ENCODE results near the gene MCEE.

MCEE gene

GRCh38 chr2:71073475-71073874 is 56.6 kb downstream of the MCEE start:
- POLR2A ChIA-PET: no interaction called here
- WGBS (ENCODE audit: insufficient coverage): 100% methylated on average over 7 of the region's 8 CpGs
- CTCF ChIA-PET: no interaction called here
- Histone ChIP-seq H3K9me3 (ENCODE audit: control extremely low read depth in 1 of 5, control insufficient read depth in 4 of 5, insufficient read depth in 2 of 5, low read depth in 1 of 5, low read length in 4 of 5) (no peaks in the 10 kb centered on the region), H3K4me1 (ENCODE audit: control extremely low read depth in 1 of 4, control insufficient read depth in 4 of 4, insufficient read depth in 4 of 4, low read length in 3 of 4) (peaks cover 26 to 57% (median 49%) of the 10 kb centered on the region in 4 experiments), H3K4me3 (ENCODE audit: control insufficient read depth in 1 of 7, extremely low read depth in 1 of 7, insufficient read depth in 4 of 7, low read depth in 2 of 7, low read length in 6 of 7) (no peak overlapping the region), H3K27me3 (replicated peaks in 2 of 5; ENCODE audit: control insufficient read depth in 4 of 5, insufficient read depth in 5 of 5, low read length in 4 of 5) (no peaks in the 10 kb centered on the region), H3K27ac (ENCODE audit: insufficient read depth in 1 of 2, low read depth in 1 of 2, low read length in 2 of 2, poor library complexity in 1 of 2, severe bottlenecking in 2 of 2) (peak overlapping the region; percentile 44 to 79), H3K36me3 (ENCODE audit: control insufficient read depth in 4 of 4, insufficient read depth in 4 of 4, low read length in 3 of 4) (peaks cover 12 to 59% (median 42%) of the 10 kb centered on the region in 4 experiments)
- DNase-seq: no peak

- H3K27me3 ChIP-seq (replicated peaks in 2 of 5; ENCODE audit: control insufficient read depth in 4 of 5, insufficient read depth in 5 of 5, low read length in 4 of 5): no peaks in the 10 kb centered on the region
- peak overlapping the region; percentile 41 to 79 for H3K27ac ChIP-seq (ENCODE audit: insufficient read depth in 1 of 2, low read depth in 1 of 2, low read length in 2 of 2, poor library complexity in 1 of 2, severe bottlenecking in 2 of 2)
- H3K9me3 ChIP-seq (ENCODE audit: control extremely low read depth in 1 of 5, control insufficient read depth in 4 of 5, insufficient read depth in 2 of 5, low read depth in 1 of 5, low read length in 4 of 5): no peaks in the 10 kb centered on the region
- 100% methylated on average over 3 of the region's 4 CpGs for WGBS (ENCODE audit: insufficient coverage)
- peaks cover 6 to 50% (median 34%) of the 10 kb centered on the region in 4 experiments for H3K36me3 ChIP-seq (ENCODE audit: control insufficient read depth in 4 of 4, insufficient read depth in 4 of 4, low read length in 3 of 4)
- ChIA-PET CTCF (interaction anchor here (1.4 to 5.5 kb wide), 5 partner anchors 8 to 57 kb away, joined by 4 to 42 read pairs (median 8); partner anchors contain the start of genes MCEE and MPHOSPH10), POLR2A (interaction anchor here (0.7 kb wide), 1 partner anchor 42 kb away, joined by 3 read pairs; no protein-coding TSS in a partner anchor)
- no peak for DNase-seq
- H3K4me1 ChIP-seq (ENCODE audit: control extremely low read depth in 1 of 4, control insufficient read depth in 4 of 4, insufficient read depth in 4 of 4, low read length in 3 of 4): peaks cover 26 to 61% (median 54%) of the 10 kb centered on the region in 4 experiments
- H3K4me3 ChIP-seq (ENCODE audit: control insufficient read depth in 1 of 7, extremely low read depth in 1 of 7, insufficient read depth in 4 of 7, low read depth in 2 of 7, low read length in 6 of 7): peak overlapping the region in 5 of 7 experiments; percentile 17 to 69 (median 60)
Observed at GRCh38 chr2:71072492-71072891, 57.5 kb downstream of the MCEE start.

DNA sequence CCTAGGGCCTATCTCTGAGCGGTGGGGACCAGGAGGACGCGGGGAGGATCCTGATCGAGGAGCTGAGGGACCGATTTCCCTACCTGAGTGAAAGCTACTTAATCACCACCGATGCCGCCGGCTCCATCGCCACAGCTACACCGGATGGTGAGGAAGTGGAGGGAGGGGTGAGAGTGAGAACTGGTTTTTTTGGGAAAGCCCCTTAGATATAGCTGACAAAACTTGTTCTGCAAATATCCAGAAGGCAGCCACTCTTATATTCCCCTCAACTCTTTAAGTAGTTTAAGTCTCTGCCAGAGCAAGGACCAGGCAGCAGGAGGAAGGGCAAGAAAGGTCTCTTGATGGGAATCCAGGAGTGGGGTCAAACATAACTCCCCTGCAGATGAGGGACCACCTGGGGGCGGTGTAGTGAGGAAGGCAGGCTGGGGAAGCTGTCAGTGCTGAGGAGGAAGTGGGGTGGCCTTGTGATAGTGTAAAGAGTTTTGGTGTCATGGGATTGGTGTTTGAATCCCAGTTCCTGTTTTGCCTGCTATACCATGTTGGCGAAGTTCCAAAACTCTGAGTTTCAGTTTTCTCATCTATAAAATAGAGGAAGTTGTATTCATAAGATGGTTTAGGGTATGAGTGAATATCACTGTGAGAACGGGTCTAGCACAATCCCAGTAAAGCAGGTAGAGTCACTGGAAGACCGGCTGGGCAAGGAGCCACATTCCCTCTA is 58.2 kb downstream of the MCEE start:
- H3K4me3 ChIP-seq (ENCODE audit: control insufficient read depth in 1 of 7, extremely low read depth in 1 of 7, insufficient read depth in 4 of 7, low read depth in 2 of 7, low read length in 6 of 7): peak overlapping the region in 5 of 7 experiments; percentile 17 to 69 (median 60)
- peaks cover 26 to 68% (median 56%) of the 10 kb centered on the region in 4 experiments for H3K4me1 ChIP-seq (ENCODE audit: control extremely low read depth in 1 of 4, control insufficient read depth in 4 of 4, insufficient read depth in 4 of 4, low read length in 3 of 4)
- WGBS (ENCODE audit: insufficient coverage): 2% methylated on average over 10 of the region's 14 CpGs
- POLR2A ChIA-PET: interaction anchor here (0.7 to 0.9 kb wide), 2 partner anchors 43 to 58 kb away, joined by 3 read pairs; partner anchors contain the start of genes MCEE and MPHOSPH10
- CTCF ChIA-PET: interaction anchor here (0.6 to 5.5 kb wide), 11 partner anchors 8 to 793 kb away, joined by 3 to 42 read pairs (median 5); partner anchors contain the start of genes MCEE and MPHOSPH10
- no peaks in the 10 kb centered on the region for H3K9me3 ChIP-seq (ENCODE audit: control extremely low read depth in 1 of 5, control insufficient read depth in 4 of 5, insufficient read depth in 2 of 5, low read depth in 1 of 5, low read length in 4 of 5)
- H3K36me3 ChIP-seq (ENCODE audit: control insufficient read depth in 4 of 4, insufficient read depth in 4 of 4, low read length in 3 of 4): peaks cover 6 to 45% (median 28%) of the 10 kb centered on the region in 4 experiments
- DNase-seq: peak; percentile 95 to 98 (median 96)
- H3K27me3 ChIP-seq (replicated peaks in 2 of 5; ENCODE audit: control insufficient read depth in 4 of 5, insufficient read depth in 5 of 5, low read length in 4 of 5): no peaks in the 10 kb centered on the region
- H3K27ac ChIP-seq (ENCODE audit: insufficient read depth in 1 of 2, low read depth in 1 of 2, low read length in 2 of 2, poor library complexity in 1 of 2, severe bottlenecking in 2 of 2): peak overlapping the region; percentile 41 to 79

DNA sequence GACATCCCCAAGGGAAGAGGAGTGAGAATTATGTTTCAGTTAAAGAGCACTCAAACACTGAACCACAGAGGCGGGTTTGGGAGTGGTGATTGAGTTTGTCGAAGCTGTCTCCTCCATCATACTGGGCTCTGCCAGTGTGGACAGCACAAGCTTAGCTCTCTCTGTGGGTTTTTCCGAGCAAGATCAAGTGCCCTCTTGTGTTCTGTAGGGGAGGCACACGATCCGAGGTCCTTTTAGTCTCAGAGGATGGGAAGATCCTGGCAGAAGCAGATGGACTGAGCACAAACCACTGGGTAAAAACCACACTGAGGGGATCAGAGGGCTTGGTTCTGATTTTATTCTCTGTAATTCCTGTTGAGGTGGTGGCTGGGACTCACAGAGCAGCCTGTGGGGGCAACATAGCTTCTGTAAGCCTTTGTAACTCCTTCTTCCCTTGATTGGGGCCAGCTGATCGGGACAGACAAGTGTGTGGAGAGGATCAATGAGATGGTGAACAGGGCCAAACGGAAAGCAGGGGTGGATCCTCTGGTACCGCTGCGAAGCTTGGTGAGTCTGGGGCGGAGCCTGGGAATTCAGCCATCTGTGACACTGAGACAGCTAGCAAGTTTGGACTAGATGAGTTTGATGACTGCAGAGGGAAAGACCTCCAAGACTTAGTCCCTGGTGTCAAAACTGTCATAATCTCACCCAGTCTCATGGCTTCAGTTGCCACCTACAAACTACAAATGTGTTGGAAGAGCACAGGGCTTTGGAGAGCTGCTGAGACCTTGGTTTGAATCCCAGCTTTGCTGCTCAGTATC is 59.5 kb downstream of the MCEE start:
- Histone ChIP-seq H3K27ac (ENCODE audit: insufficient read depth in 1 of 2, low read depth in 1 of 2, low read length in 2 of 2, poor library complexity in 1 of 2, severe bottlenecking in 2 of 2) (peak overlapping the region in 1 of 2 experiments; percentile 79), H3K4me3 (ENCODE audit: control insufficient read depth in 1 of 7, extremely low read depth in 1 of 7, insufficient read depth in 4 of 7, low read depth in 2 of 7, low read length in 6 of 7) (peak overlapping the region in 1 of 7 experiments; percentile 69), H3K36me3 (ENCODE audit: control insufficient read depth in 4 of 4, insufficient read depth in 4 of 4, low read length in 3 of 4) (peaks cover 6 to 33% (median 15%) of the 10 kb centered on the region in 4 experiments), H3K4me1 (ENCODE audit: control extremely low read depth in 1 of 4, control insufficient read depth in 4 of 4, insufficient read depth in 4 of 4, low read length in 3 of 4) (peaks cover 26 to 72% (median 57%) of the 10 kb centered on the region in 4 experiments), H3K9me3 (ENCODE audit: control extremely low read depth in 1 of 5, control insufficient read depth in 4 of 5, insufficient read depth in 2 of 5, low read depth in 1 of 5, low read length in 4 of 5) (no peaks in the 10 kb centered on the region), H3K27me3 (replicated peaks in 2 of 5; ENCODE audit: control insufficient read depth in 4 of 5, insufficient read depth in 5 of 5, low read length in 4 of 5) (no peaks in the 10 kb centered on the region)
- ChIA-PET POLR2A (interaction anchor here (4.3 kb wide), 1 partner anchor 60 kb away, joined by 19 read pairs; the partner anchor contains the start of genes MCEE and MPHOSPH10), CTCF (interaction anchor here (0.6 to 5.5 kb wide), 16 partner anchors 10 to 86 kb away, joined by 3 to 42 read pairs (median 5); partner anchors contain the start of genes MCEE, MPHOSPH10 and TEX261)
- peak in 2 of 3 donors; percentile 35 to 39 for DNase-seq
- 71% methylated on average over 7 of the region's 10 CpGs for WGBS (ENCODE audit: insufficient coverage)

GRCh38 chr2:71069376-71069775 is 60.7 kb downstream of the MCEE start:
- peak overlapping the region; percentile 6 to 89 for H3K27ac ChIP-seq (ENCODE audit: insufficient read depth in 1 of 2, low read depth in 1 of 2, low read length in 2 of 2, poor library complexity in 1 of 2, severe bottlenecking in 2 of 2)
- H3K4me1 ChIP-seq (ENCODE audit: control extremely low read depth in 1 of 4, control insufficient read depth in 4 of 4, insufficient read depth in 4 of 4, low read length in 3 of 4): peaks cover 32 to 82% (median 64%) of the 10 kb centered on the region in 4 experiments
- POLR2A ChIA-PET: interaction anchor here (4.3 kb wide), 1 partner anchor 61 kb away, joined by 19 read pairs; the partner anchor contains the start of genes MCEE and MPHOSPH10

DNA sequence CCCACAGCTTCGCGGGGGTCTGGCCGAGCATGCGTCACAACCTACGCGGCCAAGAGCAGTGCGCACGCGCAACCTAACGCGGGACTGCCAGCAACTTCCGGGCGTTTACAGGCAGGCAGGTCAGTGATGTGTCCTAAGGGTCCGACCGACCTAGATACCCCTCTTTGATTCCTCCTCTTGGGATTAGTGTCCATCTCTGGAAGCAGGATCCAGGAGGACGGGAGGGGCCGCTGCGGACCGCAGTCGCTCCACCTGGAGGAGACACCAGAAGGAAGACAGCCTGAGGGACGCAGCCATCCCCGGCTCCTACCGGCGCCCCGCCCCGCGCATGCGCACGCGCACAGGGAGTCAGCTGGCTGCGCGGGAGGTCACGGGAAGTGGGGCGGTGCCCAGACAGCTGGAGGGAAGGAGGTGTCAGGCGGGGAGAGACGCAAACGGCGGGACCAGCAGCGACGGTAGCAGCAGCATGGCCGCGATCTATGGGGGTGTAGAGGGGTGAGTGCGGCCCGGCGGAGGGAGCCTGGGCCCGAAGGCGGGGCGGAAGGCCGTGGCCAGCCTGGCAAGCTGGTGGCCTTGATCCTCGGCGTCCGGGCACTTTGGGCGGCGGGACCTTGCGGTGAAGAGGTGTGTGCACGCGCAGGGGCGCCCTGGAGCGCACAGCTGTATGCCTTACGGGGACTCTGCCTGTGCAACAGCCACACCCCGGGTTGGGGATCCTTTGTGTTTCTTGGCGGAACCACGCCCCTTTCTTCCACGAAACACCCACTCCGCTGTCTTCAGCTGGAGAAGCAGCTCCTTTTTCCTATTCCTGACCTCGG is 61.6 kb downstream of the MCEE start, which contains the start of gene NAGK:
TSS of gene NAGK (plus strand) at position 431 of the 818 bp plus-strand sequence. CDS start at position 467, 36 bp downstream.
- 0% methylated on average over 48 of the region's 66 CpGs for WGBS (ENCODE audit: insufficient coverage)
- Histone ChIP-seq H3K27ac (ENCODE audit: insufficient read depth in 1 of 2, low read depth in 1 of 2, low read length in 2 of 2, poor library complexity in 1 of 2, severe bottlenecking in 2 of 2) (peak within 1 kb of the TSS; percentile 89), H3K9me3 (ENCODE audit: control extremely low read depth in 1 of 5, control insufficient read depth in 4 of 5, insufficient read depth in 2 of 5, low read depth in 1 of 5, low read length in 4 of 5) (no peaks in the 10 kb centered on the region), H3K27me3 (replicated peaks in 2 of 5; ENCODE audit: control insufficient read depth in 4 of 5, insufficient read depth in 5 of 5, low read length in 4 of 5) (no peaks in the 10 kb centered on the region), H3K36me3 (ENCODE audit: control insufficient read depth in 4 of 4, insufficient read depth in 4 of 4, low read length in 3 of 4) (peaks cover 0 to 13% (median 3%) of the 10 kb centered on the region in 4 experiments), H3K4me3 (ENCODE audit: control insufficient read depth in 1 of 7, extremely low read depth in 1 of 7, insufficient read depth in 4 of 7, low read depth in 2 of 7, low read length in 6 of 7) (peak within 1 kb of the TSS; percentile 69 to 95 (median 89)), H3K4me1 (ENCODE audit: control extremely low read depth in 1 of 4, control insufficient read depth in 4 of 4, insufficient read depth in 4 of 4, low read length in 3 of 4) (peaks cover 32 to 84% (median 69%) of the 10 kb centered on the region in 4 experiments)
- DNase-seq: peak; percentile 97 to 98 (median 98)
- ChIA-PET CTCF (interaction anchor here (0.6 to 5.5 kb wide), 12 partner anchors 15 to 89 kb away, joined by 3 to 42 read pairs (median 5); partner anchors contain the start of genes MCEE and MPHOSPH10), POLR2A (interaction anchor here (0.5 to 4.3 kb wide), 8 partner anchors 14 to 85 kb away, joined by 3 to 19 read pairs (median 4); partner anchors contain the start of genes MCEE and MPHOSPH10)

More at GRCh38 chr2:71069376-71069775, 60.7 kb downstream of the MCEE start:
- CTCF ChIA-PET: interaction anchor here (1.3 to 5.5 kb wide), 7 partner anchors 31 to 86 kb away, joined by 3 to 42 read pairs (median 5); partner anchors contain the start of genes MCEE and MPHOSPH10
- 80% methylated on average over 2 of the region's 5 CpGs for WGBS (ENCODE audit: insufficient coverage)
- Histone ChIP-seq H3K9me3 (ENCODE audit: control extremely low read depth in 1 of 5, control insufficient read depth in 4 of 5, insufficient read depth in 2 of 5, low read depth in 1 of 5, low read length in 4 of 5) (no peaks in the 10 kb centered on the region), H3K4me3 (ENCODE audit: control insufficient read depth in 1 of 7, extremely low read depth in 1 of 7, insufficient read depth in 4 of 7, low read depth in 2 of 7, low read length in 6 of 7) (peak overlapping the region; percentile 69 to 95 (median 89)), H3K36me3 (ENCODE audit: control insufficient read depth in 4 of 4, insufficient read depth in 4 of 4, low read length in 3 of 4) (peaks cover 4 to 23% (median 10%) of the 10 kb centered on the region in 4 experiments), H3K27me3 (replicated peaks in 2 of 5; ENCODE audit: control insufficient read depth in 4 of 5, insufficient read depth in 5 of 5, low read length in 4 of 5) (no peaks in the 10 kb centered on the region)
- DNase-seq: no peak

All from common myeloid progenitor, CD34-positive (primary cell).